GM12801 (cell line): ENCODE data around the gene FAT2.

Experiments used
- TF ChIP-seq, protein P1 (sequence below): IDR thresholded peaks from one replicate; pipeline ENCODE4 v1.5.1; 2011; ENCODE audit warnings: control low read depth; ENCODE audit not compliant: insufficient read length; ENCODE audit errors: extremely low read depth

The FAT2 gene

DNA sequence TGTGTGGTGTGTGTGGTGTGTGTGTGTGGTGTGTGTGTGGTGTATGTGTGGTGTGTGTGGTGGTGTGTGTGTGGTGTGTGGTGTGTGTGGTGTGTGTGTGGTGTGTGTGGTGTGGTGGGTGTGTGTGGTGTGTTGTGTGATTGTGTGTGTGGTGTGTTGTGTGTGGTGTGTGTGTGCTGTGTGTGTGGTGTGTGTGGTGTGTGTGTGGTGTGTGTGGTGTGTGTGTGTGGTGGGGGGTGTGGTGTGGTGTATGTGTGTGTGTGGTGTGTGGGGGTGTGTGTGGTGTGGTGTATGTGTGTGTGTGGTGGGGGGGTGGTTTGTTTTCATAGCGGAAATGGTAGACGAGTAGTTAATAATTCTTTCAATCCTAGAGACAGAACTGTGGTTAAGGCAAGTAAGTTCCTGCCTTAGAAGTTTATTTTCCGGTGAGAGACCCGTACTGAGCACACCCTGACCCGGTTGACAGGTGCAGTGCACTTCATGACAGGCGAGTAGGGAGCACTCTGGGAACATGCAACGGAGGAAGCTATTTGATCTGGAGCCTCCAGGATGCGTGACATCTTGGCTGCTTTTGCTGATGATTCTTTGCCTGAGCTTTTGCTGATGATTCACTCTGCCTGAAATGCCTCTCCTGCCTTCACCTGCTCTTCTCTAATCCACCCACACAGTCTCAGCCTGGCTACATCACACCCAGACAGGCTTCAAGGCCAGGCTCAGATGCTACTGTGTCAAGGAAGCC lies 21.7 kb upstream of the FAT2 start:
- TF ChIP-seq, protein P1, sequence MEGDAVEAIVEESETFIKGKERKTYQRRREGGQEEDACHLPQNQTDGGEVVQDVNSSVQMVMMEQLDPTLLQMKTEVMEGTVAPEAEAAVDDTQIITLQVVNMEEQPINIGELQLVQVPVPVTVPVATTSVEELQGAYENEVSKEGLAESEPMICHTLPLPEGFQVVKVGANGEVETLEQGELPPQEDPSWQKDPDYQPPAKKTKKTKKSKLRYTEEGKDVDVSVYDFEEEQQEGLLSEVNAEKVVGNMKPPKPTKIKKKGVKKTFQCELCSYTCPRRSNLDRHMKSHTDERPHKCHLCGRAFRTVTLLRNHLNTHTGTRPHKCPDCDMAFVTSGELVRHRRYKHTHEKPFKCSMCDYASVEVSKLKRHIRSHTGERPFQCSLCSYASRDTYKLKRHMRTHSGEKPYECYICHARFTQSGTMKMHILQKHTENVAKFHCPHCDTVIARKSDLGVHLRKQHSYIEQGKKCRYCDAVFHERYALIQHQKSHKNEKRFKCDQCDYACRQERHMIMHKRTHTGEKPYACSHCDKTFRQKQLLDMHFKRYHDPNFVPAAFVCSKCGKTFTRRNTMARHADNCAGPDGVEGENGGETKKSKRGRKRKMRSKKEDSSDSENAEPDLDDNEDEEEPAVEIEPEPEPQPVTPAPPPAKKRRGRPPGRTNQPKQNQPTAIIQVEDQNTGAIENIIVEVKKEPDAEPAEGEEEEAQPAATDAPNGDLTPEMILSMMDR, result no peak

DNA sequence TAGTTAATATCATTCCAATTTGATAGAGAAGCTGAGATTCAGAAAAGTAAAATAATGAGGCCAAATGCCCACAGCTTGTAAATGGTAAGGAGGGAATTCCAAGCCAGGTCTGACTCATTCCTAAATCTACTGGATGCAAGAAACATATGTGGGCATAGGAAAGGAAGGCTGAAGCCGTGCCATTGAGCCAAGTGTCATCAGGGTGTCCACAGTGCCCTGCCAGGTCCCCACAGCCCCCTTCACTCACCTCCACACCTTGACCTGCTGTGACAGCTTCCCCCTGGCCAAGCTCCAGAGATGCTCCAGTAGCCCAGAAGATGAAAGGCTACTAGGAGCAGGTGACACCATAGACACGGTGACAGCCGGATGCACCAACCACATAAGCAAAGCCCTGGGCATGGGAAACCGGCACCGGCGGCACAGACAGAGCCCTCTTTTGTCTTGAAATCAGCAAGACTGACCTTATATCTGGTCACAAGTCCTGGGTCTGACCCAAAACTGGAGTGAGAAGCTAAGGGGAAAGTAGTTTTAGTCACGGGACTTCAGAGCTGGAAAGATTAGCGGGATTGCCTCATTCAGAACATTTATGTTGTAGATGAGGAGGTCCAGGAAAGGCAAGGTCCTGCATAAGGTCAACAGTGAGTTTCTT lies 20.1 kb upstream of the FAT2 start:
- TF ChIP-seq, protein P1, result no peak

DNA sequence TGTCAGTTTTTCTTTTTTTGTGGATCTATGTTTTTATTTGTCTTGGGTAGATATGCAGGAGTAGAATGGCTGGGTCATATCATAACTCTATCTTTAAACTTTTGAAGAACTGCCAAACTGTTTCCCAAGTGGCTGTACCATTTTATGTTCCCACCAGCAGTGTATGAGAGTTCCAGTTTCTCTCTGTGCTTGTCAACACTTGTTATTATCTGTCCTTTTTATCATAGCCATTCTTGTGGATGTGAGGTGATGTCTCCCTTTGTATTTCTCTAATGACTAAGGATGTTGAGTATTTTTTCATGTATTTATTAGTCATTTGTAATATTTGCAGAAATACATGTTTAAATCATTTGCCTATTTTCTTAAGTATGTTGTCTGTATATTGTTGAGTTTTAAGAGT lies 17.4 kb upstream of the FAT2 start:
- TF ChIP-seq, protein P1, result no peak

DNA sequence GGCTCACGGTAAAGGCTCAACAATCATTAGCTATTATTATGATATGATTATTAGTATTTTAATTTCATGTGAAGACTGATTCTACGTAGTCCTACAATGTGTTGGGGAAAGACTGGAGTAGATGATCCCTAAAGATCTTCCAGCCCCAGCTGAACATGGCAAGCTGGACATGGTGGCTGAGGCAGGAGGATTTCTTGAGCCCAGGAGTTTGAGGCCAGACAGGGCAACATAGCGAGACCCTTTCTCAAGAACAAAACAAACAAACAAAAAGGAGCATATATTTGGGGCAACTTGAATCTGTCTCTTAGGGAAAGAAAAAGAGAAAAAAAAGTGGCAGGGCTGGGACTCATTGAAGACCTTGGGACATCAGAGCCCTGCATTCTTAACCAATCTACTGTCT lies 16.2 kb upstream of the FAT2 start:
- TF ChIP-seq, protein P1, result no peak

DNA sequence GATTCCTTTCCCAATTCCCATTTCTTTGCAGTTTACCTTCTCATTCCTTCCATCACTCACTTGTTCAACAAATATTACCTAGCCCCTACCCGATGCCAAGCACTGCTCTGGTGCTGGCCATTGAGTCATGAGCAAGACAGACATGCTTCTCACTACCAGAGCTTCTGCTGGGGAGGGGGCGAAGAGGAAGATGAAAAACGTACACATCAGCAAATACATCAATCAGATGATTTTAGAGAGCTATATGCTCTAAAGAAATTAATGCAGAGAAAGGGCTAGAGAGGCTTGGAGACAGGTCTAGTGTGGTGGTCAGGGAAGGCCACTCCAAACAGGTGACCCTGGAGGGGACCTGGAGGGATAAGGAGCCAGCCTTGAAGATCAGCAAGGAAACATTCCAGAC lies 14.4 kb upstream of the FAT2 start:
- TF ChIP-seq, protein P1, result no peak

DNA sequence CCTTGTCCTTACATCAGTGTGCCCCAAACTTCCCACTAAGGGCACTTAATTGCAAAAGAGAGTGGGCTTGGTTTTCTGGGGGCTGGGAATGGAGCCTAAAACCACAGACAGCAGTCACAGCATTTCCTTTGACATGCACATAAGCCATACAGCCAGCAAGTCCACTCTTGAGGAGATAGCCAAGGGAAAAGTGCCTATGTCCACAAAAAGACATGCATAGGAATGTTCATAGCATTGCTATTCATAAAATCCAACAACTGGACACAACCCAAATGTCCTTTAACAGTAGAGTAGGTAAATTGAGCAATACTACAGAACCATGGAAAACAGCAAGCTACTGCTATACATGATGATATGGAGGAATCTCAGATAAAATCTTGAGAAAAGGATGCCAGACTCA lies 11.7 kb upstream of the FAT2 start:
- TF ChIP-seq, protein P1, result no peak

DNA sequence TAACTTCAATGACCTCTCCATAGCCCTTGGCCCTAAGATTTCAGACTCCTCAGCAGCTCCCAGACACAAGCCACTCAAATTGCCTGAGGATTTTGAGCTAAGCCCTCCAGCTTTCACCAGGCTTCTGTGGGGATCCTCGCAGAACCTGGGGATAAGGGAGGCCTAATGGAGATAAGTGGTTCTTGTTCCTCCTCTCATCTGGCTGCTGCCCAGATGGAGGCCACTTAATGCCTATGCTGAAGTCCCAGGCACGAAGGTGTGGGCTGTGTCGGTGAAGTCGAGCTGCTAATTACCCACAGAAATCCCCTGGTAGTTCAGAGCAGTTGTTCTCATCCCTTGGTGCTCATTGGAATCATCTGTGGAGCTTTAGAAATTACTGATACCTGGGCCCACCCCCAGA lies 10.3 kb upstream of the FAT2 start:
- TF ChIP-seq, protein P1, result no peak
